GM21390 (cell line): ENCODE data around the gene CAMTA2.

Source experiments
- ATAC-seq: cut with Tn5 transposase; IDR thresholded peaks from one replicate; pipeline ENCODE4 v1.9.1; 2021; ENCODE audit not compliant: unreplicated experiment

Gene CAMTA2

DNA sequence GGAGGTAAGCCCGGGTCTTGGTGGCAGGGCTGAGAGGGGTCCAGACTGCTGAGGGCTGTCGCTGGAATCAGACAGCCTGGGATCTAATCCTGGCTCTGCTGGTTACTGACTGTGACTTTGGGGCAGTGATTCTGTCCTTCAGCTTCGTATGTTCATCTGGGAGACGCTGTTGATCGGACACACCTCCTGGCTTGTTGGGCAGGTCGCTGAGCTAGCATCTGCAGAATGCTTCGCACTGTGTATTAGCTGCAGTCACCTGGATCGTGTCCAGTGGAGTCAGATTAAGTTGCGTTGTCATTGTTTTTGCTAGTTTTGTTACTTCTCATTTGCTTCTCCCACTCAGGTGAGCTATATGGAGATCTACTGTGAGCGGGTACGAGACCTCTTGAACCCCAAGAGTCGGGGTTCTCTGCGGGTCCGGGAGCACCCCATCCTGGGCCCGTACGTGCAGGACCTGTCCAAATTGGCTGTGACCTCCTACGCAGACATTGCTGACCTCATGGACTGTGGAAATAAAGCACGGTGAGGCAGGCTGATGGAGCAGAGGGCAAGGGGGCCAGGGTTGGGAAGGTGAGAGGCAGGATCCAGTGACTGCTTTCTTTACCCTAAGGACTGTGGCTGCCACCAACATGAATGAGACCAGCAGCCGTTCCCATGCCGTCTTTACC lies 14.8 kb upstream of the CAMTA2 start:
- ATAC-seq = no peak

DNA sequence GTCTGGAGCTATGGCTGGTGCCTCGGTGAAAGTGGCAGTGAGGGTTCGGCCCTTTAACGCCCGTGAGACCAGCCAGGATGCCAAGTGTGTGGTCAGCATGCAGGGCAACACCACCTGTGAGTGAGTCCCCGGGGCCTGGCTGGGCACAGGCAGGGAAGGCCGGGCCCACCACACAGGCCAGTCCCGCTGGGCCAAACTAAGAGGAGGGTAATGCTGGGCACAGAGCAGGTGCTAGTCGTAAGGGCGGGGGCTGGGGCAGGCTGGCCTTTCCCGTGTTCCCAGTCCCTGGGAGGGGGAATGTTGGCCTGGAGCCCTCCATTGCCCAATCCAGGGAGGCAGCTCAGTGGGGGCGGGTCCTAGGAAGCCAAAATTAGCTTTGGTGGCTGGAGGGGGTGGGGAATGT lies 12.8 kb upstream of the CAMTA2 start:
- no peak for ATAC-seq

- ATAC-seq = no peak
These were observed 12.1 kb upstream of the CAMTA2 start for GRCh38 chr17:4999430-5000093.

- ATAC-seq = no peak
These were observed 11.4 kb upstream of the CAMTA2 start for GRCh38 chr17:4998732-4999429.

DNA sequence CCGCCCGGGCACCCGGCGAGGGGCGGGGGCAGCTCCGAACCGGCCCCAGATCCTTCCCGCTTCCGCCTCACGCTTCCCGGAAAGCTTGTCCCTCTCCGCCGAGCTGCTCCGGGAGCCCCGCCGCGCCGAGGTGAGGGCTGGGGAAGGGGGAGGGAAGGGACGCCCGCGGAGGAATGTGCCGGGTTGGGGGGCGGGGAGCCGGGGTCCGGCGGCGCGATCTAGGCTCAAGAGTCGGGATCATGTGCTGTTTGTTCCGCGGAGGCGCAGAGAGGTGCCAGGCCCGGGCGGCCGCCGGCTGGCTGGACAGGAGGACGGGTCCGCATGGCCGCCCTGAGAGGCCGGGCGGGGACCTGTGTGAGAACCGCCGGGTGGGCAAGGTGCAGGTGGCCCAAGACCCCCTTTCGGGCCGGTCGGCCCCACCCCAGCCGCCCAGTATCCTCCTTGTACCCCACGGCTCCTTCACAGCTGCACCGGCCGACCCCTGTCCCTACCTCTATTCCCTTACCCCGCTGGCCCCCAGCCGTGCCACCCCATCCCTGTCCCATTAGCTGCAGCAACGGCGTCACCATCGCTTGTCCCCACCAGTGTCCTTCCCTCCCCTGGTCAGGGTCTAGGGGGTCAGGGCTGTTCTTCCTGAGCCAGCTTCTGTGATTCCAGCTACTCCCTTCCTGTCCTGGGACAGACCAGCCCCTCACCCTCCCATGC lies 10.7 kb upstream of the CAMTA2 start:
- ATAC-seq = peak; percentile 3

DNA sequence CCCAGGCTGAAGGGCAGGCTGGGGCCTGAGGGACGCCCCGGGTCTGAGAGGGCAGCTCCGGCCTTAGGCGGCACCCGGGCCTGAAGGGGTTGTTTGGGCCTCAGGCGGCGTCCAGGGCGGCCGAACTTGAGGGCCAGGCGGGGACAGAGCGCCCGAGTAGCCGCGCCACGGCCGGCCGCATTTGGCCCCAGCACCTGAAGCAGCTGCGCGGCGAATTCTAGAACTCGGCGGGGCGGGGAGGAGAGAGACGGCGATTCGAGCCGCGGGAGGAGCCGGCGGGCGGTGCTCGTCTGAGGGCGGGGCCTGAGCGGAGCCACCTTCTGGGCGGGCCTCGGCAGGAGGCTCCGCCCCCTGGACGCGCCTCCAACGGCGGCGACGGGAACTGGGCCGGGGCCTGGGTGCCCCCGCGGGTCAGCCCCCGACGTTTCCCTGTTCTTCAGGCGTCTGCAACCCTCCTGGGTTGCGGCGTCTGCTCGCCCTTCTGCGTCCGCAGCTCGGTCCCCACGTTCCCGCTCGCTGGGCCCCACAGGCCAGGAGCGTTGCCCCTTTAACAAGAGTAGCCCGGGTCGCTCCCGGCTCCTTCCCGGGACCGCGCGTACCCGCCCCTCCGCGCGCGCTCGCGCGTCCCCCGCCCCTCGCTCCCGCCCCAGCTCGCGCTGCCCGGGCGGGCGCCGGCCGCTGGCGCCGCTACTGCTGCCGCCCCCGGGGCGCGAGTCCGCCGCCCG lies 10.0 kb upstream of the CAMTA2 start, which contains the start of the genes INCA1 and KIF1C:
INCA1 (minus strand) TSS at position 221 of the 725 bp plus-strand sequence. CDS start 3,085 bp downstream, outside the sequence.
KIF1C (plus strand) TSS at position 649 of the 725 bp plus-strand sequence. CDS start 2,297 bp downstream, outside the sequence.
- ATAC-seq = peak; percentile 82

DNA sequence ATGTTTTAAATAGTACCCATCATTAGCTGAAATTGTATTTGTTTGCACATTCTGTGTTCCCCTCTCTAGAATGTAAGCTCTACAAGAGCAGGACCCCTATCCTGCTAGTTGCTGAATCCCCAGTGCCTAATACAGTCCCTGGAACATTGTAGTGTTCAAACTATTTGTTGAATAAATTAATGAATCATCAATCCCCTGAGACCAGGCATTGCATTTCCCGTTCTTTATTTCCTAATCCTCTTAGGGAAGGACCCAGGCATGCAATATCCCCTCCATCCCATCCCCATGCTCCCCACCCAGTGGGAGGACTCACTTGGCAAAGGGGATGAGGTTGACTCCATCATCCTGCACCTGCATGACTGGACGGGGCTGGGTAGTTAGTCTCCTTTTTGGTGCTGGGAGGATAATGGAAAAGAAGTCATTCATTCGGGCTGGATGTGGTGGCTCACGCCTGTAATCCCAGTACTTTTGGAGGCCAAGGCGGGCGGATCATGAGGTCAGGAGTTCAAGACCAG lies 6.7 kb upstream of the CAMTA2 start:
- no peak for ATAC-seq

GRCh38 chr17:4987767-4988567 lies 492 bp upstream of the CAMTA2 start:
- ATAC-seq = no peak

DNA sequence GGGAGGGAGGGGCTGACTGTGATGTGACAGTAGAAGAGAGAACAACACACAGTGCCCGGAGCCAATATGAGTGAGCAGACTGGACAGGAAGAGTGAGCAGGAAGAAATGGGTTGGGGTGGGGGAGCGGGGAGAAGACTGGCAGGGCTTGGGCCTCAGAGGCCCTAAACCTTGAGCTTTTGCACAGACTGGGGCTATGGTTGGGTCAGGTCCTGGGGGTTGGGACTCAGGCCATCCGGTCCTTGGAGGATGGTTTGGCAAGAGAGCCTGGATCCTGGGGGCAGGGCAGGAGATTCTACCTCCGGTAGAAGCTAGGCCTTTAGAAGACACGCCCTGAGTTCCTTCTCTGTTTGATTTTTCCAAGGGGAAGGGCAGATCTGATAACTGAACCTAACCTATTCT lies 1.1 kb downstream of the CAMTA2 start:
- no peak for ATAC-seq

DNA sequence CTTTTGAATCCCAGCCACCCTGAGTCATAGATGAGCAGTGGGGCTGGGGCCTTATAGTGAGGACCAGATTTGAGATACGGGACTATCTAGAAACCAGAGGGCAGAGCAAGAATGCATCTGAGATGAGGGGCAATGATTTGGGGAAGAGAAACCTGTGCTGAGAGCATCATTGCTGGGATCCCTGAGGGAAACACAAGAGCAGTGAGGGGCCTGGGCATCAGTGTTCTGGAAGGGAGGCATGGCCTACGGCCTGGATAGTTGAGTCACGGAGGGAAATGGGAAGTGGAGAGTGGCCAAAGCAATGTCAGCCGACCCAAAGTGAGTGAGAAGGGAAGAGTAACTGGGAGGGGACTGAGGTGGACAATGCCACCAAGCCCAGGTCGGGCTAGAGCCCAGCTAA lies 5.2 kb downstream of the CAMTA2 start:
- ATAC-seq = no peak

- no peak for ATAC-seq
These were observed 6.7 kb downstream of the CAMTA2 start for GRCh38 chr17:4980644-4981216.

GRCh38 chr17:4978726-4979125 lies 8.7 kb downstream of the CAMTA2 start:
- ATAC-seq = no peak

- no peak for ATAC-seq
These were observed 13.3 kb downstream of the CAMTA2 start for GRCh38 chr17:4974115-4974670.

- ATAC-seq = no peak
These were observed 14.0 kb downstream of the CAMTA2 start for GRCh38 chr17:4973256-4974114.

GRCh38 chr17:4972752-4973151 lies 14.7 kb downstream of the CAMTA2 start:
- ATAC-seq = no peak

- no peak for ATAC-seq
These were observed 15.2 kb downstream of the CAMTA2 start for GRCh38 chr17:4972322-4972721.

DNA sequence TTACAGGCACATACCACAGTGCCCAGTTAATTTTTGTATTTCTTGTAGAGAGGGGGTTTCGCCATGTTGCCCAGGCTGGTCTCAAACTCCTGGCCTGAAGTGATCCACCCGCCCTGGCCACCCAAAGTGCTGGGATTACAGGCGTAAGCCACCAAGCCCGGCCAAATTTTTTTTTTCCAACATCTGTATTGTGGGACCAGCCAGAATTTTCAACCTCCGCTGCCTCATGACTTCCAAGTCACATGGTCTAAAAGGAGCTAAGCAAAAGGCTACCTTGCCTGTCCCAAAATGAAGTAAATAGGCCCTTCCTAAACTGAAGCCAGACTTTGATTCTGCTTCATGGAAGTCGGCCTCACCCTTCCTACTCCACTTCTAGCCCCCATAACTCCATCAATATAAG lies 15.6 kb downstream of the CAMTA2 start:
- no peak for ATAC-seq

- no peak for ATAC-seq
These were observed 17.2 kb downstream of the CAMTA2 start for GRCh38 chr17:4970273-4970672.
